A549 (cell line): ENCODE measurements around the gene LPAR6. TPM values are rescaled to one million over a fixed set of nuclear protein-coding genes. Genes with fewer than 3 reads are reported as not detected.
A peak's percentile ranks its signal among the peaks of the same experiment; 100 is the strongest.

Experiments
- ATAC-seq, 2 experiments: fragments of 200-7000 bp in 1 of 2; fragments of >200 bp in 1 of 2; cut with Nextera tagmentation in 1 of 2; cut with Tn5 transposase in 1 of 2; 3 replicates each; pipeline versions ENCODE4 v1.8.0 to v1.9.1; 2018 to 2020; ENCODE audit warnings: mild to moderate bottlenecking in 1 of 2, moderate library complexity in 1 of 2
- CTCF ChIA-PET: fragments of 300-600 bp; sonication (Branson Sonifier 250); formaldehyde crosslinking; extraction: SDS; loops from one replicate; lab custom pipeline; 2021; ENCODE audit warnings: antibody characterized with exemption, inconsistent platforms; lab: Yijun Ruan, JAX
- POLR2A ChIA-PET: fragments of 350-600 bp; formaldehyde crosslinking; extraction: SDS; loops from one replicate; lab custom pipeline; 2021; ENCODE audit warnings: antibody characterized with exemption, inconsistent platforms; lab: Yijun Ruan, JAX
- DNase-seq, 2 experiments: peaks; one replicate each; pipeline versions ENCODE4 v3.0.0 to v3.0.0-alpha.2; 2011 to 2016; ENCODE audit warnings: low read depth in 1 of 2, low spot score in 1 of 2
- FAIRE-seq: peaks from 2 replicates; lab custom pipeline; 2011; peaks lifted over from hg19 to GRCh38; lab: Jason Lieb, UNC
- H3K27ac ChIP-seq, 2 experiments: fragments of >200 bp; sonication (Bioruptor Twin); formaldehyde crosslinking; 3 replicates each; pipeline ENCODE4 v1.5.1; 2016 to 2017
- H3K4me1 ChIP-seq: fragments of >200 bp; sonication (Bioruptor Twin); formaldehyde crosslinking; 3 replicates; pipeline ENCODE4 v1.6.1; 2016
- H3K4me2 ChIP-seq: fragments of >200 bp; sonication (Bioruptor Twin); formaldehyde crosslinking; 3 replicates; pipeline ENCODE4 v1.6.1; 2016
- H3K4me3 ChIP-seq: fragments of >200 bp; sonication (Bioruptor Twin); formaldehyde crosslinking; 3 replicates; pipeline ENCODE4 v1.5.1; 2016
- H3K9me3 ChIP-seq: fragments of >200 bp; sonication (Bioruptor Twin); formaldehyde crosslinking; 3 replicates; pipeline ENCODE4 v1.6.1; 2016
- ATOH8 ChIP-seq: fragments of 250-450 bp; sonication (Bioruptor Pico); IDR thresholded peaks from 2 replicates; pipeline ENCODE4 v1.5.0; 2020; ENCODE audit warnings: low read depth, mild to moderate bottlenecking, moderate library complexity
- BCL3 ChIP-seq: fragments of >200 bp; sonication (Bioruptor Twin); formaldehyde crosslinking; IDR thresholded peaks from 3 replicates; pipeline ENCODE4 v1.6.1; 2016
- CHD2 ChIP-seq: fragments of 150-350 bp; IDR thresholded peaks from 2 replicates; pipeline ENCODE4 v1.6.1; 2014; ENCODE audit warnings: low read length; ENCODE audit not compliant: partially characterized antibody
- CHD4 ChIP-seq: fragments of 200-600 bp; sonication (generic); IDR thresholded peaks from 2 replicates; pipeline ENCODE4 v1.6.1; 2016; ENCODE audit warnings: antibody characterized with exemption, mild to moderate bottlenecking, borderline replicate concordance
- E2F6 ChIP-seq: IDR thresholded peaks from 2 replicates; pipeline ENCODE4 v1.6.1; 2012; ENCODE audit warnings: low read depth, borderline replicate concordance
- FOSB ChIP-seq: fragments of 250-450 bp; sonication (Bioruptor Pico); IDR thresholded peaks from 2 replicates; pipeline ENCODE4 v1.5.0; 2020; ENCODE audit warnings: mild to moderate bottlenecking, moderate library complexity
- GATA3 ChIP-seq: IDR thresholded peaks from 2 replicates; pipeline ENCODE4 v1.6.1; 2012; ENCODE audit warnings: borderline replicate concordance
- HDAC2 ChIP-seq: fragments of 200-600 bp; sonication (generic); IDR thresholded peaks from 2 replicates; pipeline ENCODE4 v1.6.1; 2016
- HOXA7 ChIP-seq: fragments of 250-450 bp; sonication (Bioruptor Pico); IDR thresholded peaks from 2 replicates; pipeline ENCODE4 v1.5.0; 2020; ENCODE audit warnings: mild to moderate bottlenecking, moderate library complexity
- JUN ChIP-seq, 2 experiments: fragments of >200 bp; sonication (Bioruptor Twin); formaldehyde crosslinking; IDR thresholded peaks; 2 replicates in 1 of 2; 3 replicates in 1 of 2; pipeline ENCODE4 v1.6.1; 2016 to 2017
- KDM1A ChIP-seq: fragments of 200-600 bp; sonication (generic); IDR thresholded peaks from 2 replicates; pipeline ENCODE4 v1.6.1; 2016; ENCODE audit warnings: low read depth, mild to moderate bottlenecking
- MAFK ChIP-seq: fragments of 450-650 bp; IDR thresholded peaks from 2 replicates; pipeline ENCODE4 v1.6.1; 2014; ENCODE audit not compliant: partially characterized antibody
- MAZ ChIP-seq: fragments of 150-350 bp; IDR thresholded peaks from 2 replicates; pipeline ENCODE4 v1.6.1; 2014; ENCODE audit warnings: antibody characterized with exemption, low read depth, low read length, borderline replicate concordance
- NFE2L2 ChIP-seq: fragments of 150-350 bp; conservative IDR thresholded peaks from 2 replicates; pipeline ENCODE4 v1.6.1; 2014; ENCODE audit warnings: low read length
- NR3C1 ChIP-seq: fragments of >200 bp; sonication (Bioruptor Twin); formaldehyde crosslinking; IDR thresholded peaks from 3 replicates; pipeline ENCODE4 v1.6.1; 2017
- POLR2AphosphoS2 ChIP-seq: conservative IDR thresholded peaks from 2 replicates; pipeline ENCODE4 v1.6.1; 2012; ENCODE audit warnings: low read length, improper control_type of control experiment, inconsistent platforms
- RARB ChIP-seq: fragments of 250-450 bp; sonication (Bioruptor Pico); IDR thresholded peaks from 2 replicates; pipeline ENCODE4 v1.8.0; 2021; ENCODE audit warnings: mild to moderate bottlenecking, moderate library complexity
- RNF2 ChIP-seq: fragments of 200-600 bp; sonication (generic); IDR thresholded peaks from 2 replicates; pipeline ENCODE4 v1.6.1; 2016; ENCODE audit warnings: low read depth, mild to moderate bottlenecking, antibody characterized with exemption, moderate library complexity, borderline replicate concordance
- SREBF2 ChIP-seq: fragments of 450-650 bp; IDR thresholded peaks from 2 replicates; pipeline ENCODE4 v1.6.1; 2014; ENCODE audit warnings: mild to moderate bottlenecking, moderate library complexity
- TFCP2L1 ChIP-seq: fragments of 250-450 bp; sonication (Bioruptor Pico); IDR thresholded peaks from 2 replicates; pipeline ENCODE4 v1.5.0; 2021; ENCODE audit warnings: mild to moderate bottlenecking
- ZSCAN20 ChIP-seq: fragments of 250-450 bp; sonication (Bioruptor Pico); IDR thresholded peaks from 2 replicates; pipeline ENCODE4 v1.8.0; 2022; ENCODE audit warnings: mild to moderate bottlenecking, moderate library complexity
- WGBS: methylation state at CpG from one replicate; pipeline ENCODE4 v1.1.6; 2017; ENCODE audit errors: missing lambda C conversion rate; 5-methylcytosine and 5-hydroxymethylcytosine counted together
- polyA plus RNA-seq, 4 experiments: library from polyadenylated mRNA; depleted of rRNA in 3 of 4; stranded (reverse); fragments of >200 nt; fragmentation: RNase III in 1 of 4; extraction: RNeasy Plus Mini Kit Qiagen cat#74134 plus additional on column Dnase treatment in 1 of 4; gene quantifications; 2 replicates in 3 of 4; 3 replicates in 1 of 4; pipeline ENCODE4 v1.2.3, GENCODE V29; 2011 to 2017
- TF ChIP-seq, protein P1 (sequence below): IDR thresholded peaks from 2 replicates; pipeline ENCODE4 v1.6.1; 2012
- TF ChIP-seq, protein P2 (sequence below): IDR thresholded peaks from 2 replicates; pipeline ENCODE4 v1.6.1; 2012
- TF ChIP-seq, protein P3 (sequence below): fragments of >200 bp; sonication (Bioruptor Twin); formaldehyde crosslinking; IDR thresholded peaks from 2 replicates; pipeline ENCODE4 v1.6.1; 2016

Gene LPAR6
- polyA plus RNA-seq, 2 of the 4 experiments (the other 2 are of a cell fraction) = 2.0 to 6.0 TPM

DNA sequence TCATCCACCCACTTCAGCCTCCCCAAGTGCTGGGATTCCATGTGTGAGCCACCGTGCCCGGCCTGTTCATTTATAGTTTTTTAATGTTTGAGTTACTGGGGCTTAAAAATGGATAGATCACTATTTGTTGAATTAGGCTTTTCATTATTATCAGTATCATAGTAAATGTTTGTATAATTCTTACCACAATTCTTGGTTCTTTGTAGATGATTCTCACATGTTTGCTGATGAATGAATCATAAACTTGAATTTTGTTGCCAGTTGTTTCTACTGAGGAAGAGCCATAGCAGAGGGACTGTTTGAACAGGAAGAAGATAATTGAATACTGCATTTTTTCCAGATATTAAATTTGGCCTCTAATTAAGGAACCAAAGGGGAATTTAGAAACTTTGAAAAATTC, 2.6 kb upstream of the LPAR6 start (continued):
- TF ChIP-seq BCL3 = no peak
- no peak for TF ChIP-seq RNF2
- TF ChIP-seq HDAC2 = no peak
- no peak for TF ChIP-seq NR3C1
- TF ChIP-seq GATA3 = no peak

DNA sequence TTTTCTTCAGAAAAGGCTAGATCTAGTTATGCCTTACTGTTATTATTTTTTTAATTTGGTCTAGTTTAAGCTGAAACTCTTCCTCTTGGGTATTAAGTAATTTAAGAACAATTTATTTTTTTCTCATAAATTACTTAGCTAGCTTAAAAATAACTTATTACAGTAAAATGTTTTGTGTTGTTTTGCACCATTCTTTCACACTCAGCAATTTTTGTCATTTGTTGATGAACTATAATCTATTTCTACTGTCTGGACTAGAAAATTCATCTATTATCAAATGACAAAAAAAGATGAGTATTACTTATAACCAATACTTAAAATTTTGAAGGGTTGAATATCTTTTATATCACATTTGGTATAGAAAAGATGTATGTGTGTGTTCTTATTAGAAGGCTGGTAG, 1.6 kb upstream of the LPAR6 start:
- Histone ChIP-seq H3K9me3 (no peaks in the 10 kb centered on the region), H3K4me3 (no peak overlapping the region), H3K4me1 (peaks cover 9% of the 10 kb centered on the region; the same call in 2 of the 3 replicates), H3K27ac (no peak overlapping the region), H3K4me2 (no peak overlapping the region)
- CTCF ChIA-PET = no interaction called here
- no peak for DNase-seq
- no peak for FAIRE-seq
- TF ChIP-seq ZSCAN20 (CRISPR knock-in tag) (no peak), MAFK (peak; percentile 65)
- no peak for ATAC-seq
- POLR2A ChIA-PET = no interaction called here

GRCh38 chr13:48411841-48412531, 927 bp downstream of the LPAR6 start:
- H3K4me2 ChIP-seq = peak overlapping the region; percentile 84
- POLR2A ChIA-PET = no interaction called here
- peak in 1 of 2 experiments; percentile 19 for DNase-seq

More at GRCh38 chr13:48411841-48412531, 927 bp downstream of the LPAR6 start:
- CTCF ChIA-PET = no interaction called here
- H3K4me1 ChIP-seq = peaks cover 9% of the 10 kb centered on the region; the same call in 2 of the 3 replicates
- 5% methylated on average over 13 of the region's 13 CpGs for WGBS
- no peaks in the 10 kb centered on the region for H3K9me3 ChIP-seq
- H3K4me3 ChIP-seq = peak overlapping the region; percentile 54
- H3K27ac ChIP-seq = peak overlapping the region; percentile 66 to 74
- TF ChIP-seq HOXA7 (CRISPR knock-in tag) (no peak), E2F6 (no peak), NFE2L2 (no peak), JUN (IDR thresholded peaks at IDR 0.05) (no peak), RARB (CRISPR knock-in tag) (no peak), CHD4 (no peak), HDAC2 (no peak), POLR2AphosphoS2 (no peak), SREBF2 (no peak), CHD2 (no peak), FOSB (CRISPR knock-in tag) (no peak), ATOH8 (CRISPR knock-in tag) (no peak), ZSCAN20 (CRISPR knock-in tag) (no peak), MAZ (no peak), KDM1A (no peak), NR3C1 (no peak), TFCP2L1 (CRISPR knock-in tag) (no peak)
- TF ChIP-seq, protein P1, sequence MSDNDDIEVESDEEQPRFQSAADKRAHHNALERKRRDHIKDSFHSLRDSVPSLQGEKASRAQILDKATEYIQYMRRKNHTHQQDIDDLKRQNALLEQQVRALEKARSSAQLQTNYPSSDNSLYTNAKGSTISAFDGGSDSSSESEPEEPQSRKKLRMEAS = no peak
- TF ChIP-seq, protein P2, sequence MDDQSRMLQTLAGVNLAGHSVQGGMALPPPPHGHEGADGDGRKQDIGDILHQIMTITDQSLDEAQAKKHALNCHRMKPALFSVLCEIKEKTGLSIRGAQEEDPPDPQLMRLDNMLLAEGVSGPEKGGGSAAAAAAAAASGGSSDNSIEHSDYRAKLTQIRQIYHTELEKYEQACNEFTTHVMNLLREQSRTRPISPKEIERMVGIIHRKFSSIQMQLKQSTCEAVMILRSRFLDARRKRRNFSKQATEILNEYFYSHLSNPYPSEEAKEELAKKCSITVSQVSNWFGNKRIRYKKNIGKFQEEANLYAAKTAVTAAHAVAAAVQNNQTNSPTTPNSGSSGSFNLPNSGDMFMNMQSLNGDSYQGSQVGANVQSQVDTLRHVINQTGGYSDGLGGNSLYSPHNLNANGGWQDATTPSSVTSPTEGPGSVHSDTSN = no peak
- TF ChIP-seq, protein P3, sequence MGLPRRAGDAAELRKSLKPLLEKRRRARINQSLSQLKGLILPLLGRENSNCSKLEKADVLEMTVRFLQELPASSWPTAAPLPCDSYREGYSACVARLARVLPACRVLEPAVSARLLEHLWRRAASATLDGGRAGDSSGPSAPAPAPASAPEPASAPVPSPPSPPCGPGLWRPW = no peak
- ATAC-seq (peak; percentile 50 to 75; a peak in 5 of 6 replicates), FAIRE-seq (no peak)
